Spinal cord (tissue), 10 donors: ENCODE data around the gene LRRC8D. TPM values are rescaled to one million over a fixed set of nuclear protein-coding genes. Genes with fewer than 3 reads are reported as not detected.
A peak's percentile ranks its signal among the peaks of the same experiment; 100 is the strongest.

Experiments
- DNase-seq, 6 donors: peaks; one replicate each; pipeline versions ENCODE4 v3.0.0 to v3.0.0-alpha.2; 2013 to 2015; ENCODE audit warnings: low spot score in 6 of 6, low read depth in 4 of 6
- H3K27ac ChIP-seq: one replicate; pipeline ENCODE4 v1.5.1; 2013; ENCODE audit warnings: low read depth, low read length, control low read depth
- H3K27me3 ChIP-seq: one replicate; pipeline ENCODE4 v1.6.1; 2013; ENCODE audit warnings: low read length; ENCODE audit not compliant: control insufficient read depth, insufficient read depth
- H3K36me3 ChIP-seq: one replicate; pipeline ENCODE4 v1.6.1; 2013; ENCODE audit warnings: low read length; ENCODE audit not compliant: control insufficient read depth, insufficient read depth
- H3K4me1 ChIP-seq: one replicate; pipeline ENCODE4 v1.6.1; 2013; ENCODE audit warnings: low read length; ENCODE audit not compliant: control insufficient read depth, insufficient read depth
- H3K4me3 ChIP-seq: one replicate; pipeline ENCODE4 v1.5.1; 2013; ENCODE audit warnings: low read depth, low read length, control low read depth
- H3K9me3 ChIP-seq: one replicate; pipeline ENCODE4 v1.6.1; 2013; ENCODE audit warnings: low read length; ENCODE audit not compliant: control insufficient read depth, insufficient read depth
- WGBS: methylation state at CpG from one replicate; pipeline ENCODE4 v1.1.5; 2013; ENCODE audit warnings: missing lambda C conversion rate; ENCODE audit not compliant: insufficient coverage; 5-methylcytosine and 5-hydroxymethylcytosine counted together
- polyA plus RNA-seq, 2 donors: library from polyadenylated mRNA; unstranded; fragments of 120-200 nt; gene quantifications; one replicate each; pipeline ENCODE4 v1.2.1, GENCODE V29; 2013; ENCODE audit not compliant: insufficient read length in 2 of 2
- total RNA-seq, 2 donors: library from RNA; depleted of rRNA in 1 of 2; stranded (reverse); fragments of 120-200 nt in 1 of 2; fragments of >200 nt in 1 of 2; gene quantifications; one replicate each; pipeline versions ENCODE4 v1.2.3 to v1.2.4, GENCODE V29; 2013 to 2014
- donor health status: healthy.

LRRC8D gene
- total and polyA plus RNA-seq, 4 donors: 29.3 to 49.2 (median 45.2) TPM

DNA sequence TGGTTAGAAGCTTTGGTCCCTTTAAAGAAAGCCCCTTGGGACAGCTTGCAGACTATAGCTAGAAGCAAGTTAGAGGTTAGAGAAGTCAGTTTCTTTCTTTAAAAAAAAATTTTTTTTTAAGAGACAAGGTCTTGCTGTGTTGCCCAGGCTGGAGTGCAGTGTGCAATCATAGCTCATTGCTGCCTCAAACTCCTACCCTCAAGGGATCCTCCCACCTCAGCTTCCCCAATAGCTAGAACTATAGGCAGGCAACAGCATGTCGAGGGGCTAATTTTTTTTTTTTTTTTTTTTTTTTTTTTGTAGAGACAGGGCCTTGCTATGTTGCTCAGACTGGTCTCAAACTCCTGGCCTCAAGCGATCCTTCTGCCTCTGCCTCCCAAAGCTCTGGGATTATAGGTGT lies 129.9 kb downstream of the LRRC8D start:
- Histone ChIP-seq H3K9me3 (no peaks in the 10 kb centered on the region), H3K4me3 (no peak overlapping the region), H3K27me3 (no peaks in the 10 kb centered on the region), H3K4me1 (no peaks in the 10 kb centered on the region), H3K36me3 (no peaks in the 10 kb centered on the region), H3K27ac (no peak overlapping the region)
- WGBS: no CpG with 5 or more reads among the region's 2 CpGs
- no peak for DNase-seq

GRCh38 chr1:89951766-89952604 lies 131.2 kb downstream of the LRRC8D start:
- no CpG with 5 or more reads among the region's 5 CpGs for WGBS
- Histone ChIP-seq H3K9me3 (no peaks in the 10 kb centered on the region), H3K36me3 (no peaks in the 10 kb centered on the region), H3K27me3 (no peaks in the 10 kb centered on the region), H3K4me3 (no peak overlapping the region), H3K4me1 (no peaks in the 10 kb centered on the region), H3K27ac (no peak overlapping the region)
- no peak for DNase-seq

- H3K27ac ChIP-seq: no peak overlapping the region
- H3K27me3 ChIP-seq: no peaks in the 10 kb centered on the region
- no CpG with 5 or more reads among the region's 2 CpGs for WGBS
- H3K36me3 ChIP-seq: no peaks in the 10 kb centered on the region
- DNase-seq: no peak
- H3K4me3 ChIP-seq: no peak overlapping the region
- H3K4me1 ChIP-seq: no peaks in the 10 kb centered on the region
- H3K9me3 ChIP-seq: no peaks in the 10 kb centered on the region
These were observed 131.8 kb downstream of the LRRC8D start for GRCh38 chr1:89952605-89953130.

- no peak overlapping the region for H3K27ac ChIP-seq
- H3K9me3 ChIP-seq: no peaks in the 10 kb centered on the region
- DNase-seq: peak in 1 of 6 donors; percentile 15
- no peaks in the 10 kb centered on the region for H3K36me3 ChIP-seq
- no peaks in the 10 kb centered on the region for H3K4me1 ChIP-seq
- no peak overlapping the region for H3K4me3 ChIP-seq
- WGBS: 20% methylated on average over 1 of the region's 1 CpG
- H3K27me3 ChIP-seq: no peaks in the 10 kb centered on the region
These were observed 132.3 kb downstream of the LRRC8D start for GRCh38 chr1:89953131-89953626.

- no peaks in the 10 kb centered on the region for H3K27me3 ChIP-seq
- WGBS: 100% methylated on average over 1 of the region's 1 CpG
- H3K27ac ChIP-seq: no peak overlapping the region
- H3K4me1 ChIP-seq: no peaks in the 10 kb centered on the region
- H3K9me3 ChIP-seq: no peaks in the 10 kb centered on the region
- DNase-seq: no peak
- H3K36me3 ChIP-seq: no peaks in the 10 kb centered on the region
- H3K4me3 ChIP-seq: no peak overlapping the region
These were observed 133.1 kb downstream of the LRRC8D start for GRCh38 chr1:89953929-89954328.

DNA sequence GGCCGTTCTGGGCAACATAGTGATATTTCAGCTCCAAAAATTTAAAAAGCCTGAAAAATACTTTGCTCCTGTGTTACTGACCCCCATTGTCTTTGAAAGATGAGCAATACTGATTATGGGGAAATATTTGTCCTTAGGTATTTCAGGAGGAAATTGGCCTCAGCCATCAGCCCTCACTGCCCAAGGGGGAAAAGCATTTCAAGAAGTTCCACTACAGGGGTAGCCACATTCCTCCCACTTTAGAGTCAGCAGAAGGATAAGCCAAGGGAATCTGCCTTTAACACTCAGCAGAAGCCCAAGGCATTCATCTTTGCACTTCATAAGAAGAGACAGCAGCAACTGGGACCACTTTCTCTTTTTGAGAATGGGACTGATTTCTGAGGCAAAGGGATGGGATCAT lies 133.6 kb downstream of the LRRC8D start:
- Histone ChIP-seq H3K27ac (no peak overlapping the region), H3K36me3 (no peaks in the 10 kb centered on the region), H3K4me1 (no peaks in the 10 kb centered on the region), H3K4me3 (no peak overlapping the region), H3K9me3 (no peaks in the 10 kb centered on the region), H3K27me3 (no peaks in the 10 kb centered on the region)
- no peak for DNase-seq
- 100% methylated on average over 1 of the region's 1 CpG for WGBS

- Histone ChIP-seq H3K4me3 (no peak overlapping the region), H3K27me3 (no peaks in the 10 kb centered on the region), H3K4me1 (no peaks in the 10 kb centered on the region), H3K36me3 (no peaks in the 10 kb centered on the region), H3K27ac (no peak overlapping the region), H3K9me3 (no peaks in the 10 kb centered on the region)
- DNase-seq: no peak
- 100% methylated on average over 6 of the region's 7 CpGs for WGBS
These were observed 134.7 kb downstream of the LRRC8D start for GRCh38 chr1:89955311-89956205.

DNA sequence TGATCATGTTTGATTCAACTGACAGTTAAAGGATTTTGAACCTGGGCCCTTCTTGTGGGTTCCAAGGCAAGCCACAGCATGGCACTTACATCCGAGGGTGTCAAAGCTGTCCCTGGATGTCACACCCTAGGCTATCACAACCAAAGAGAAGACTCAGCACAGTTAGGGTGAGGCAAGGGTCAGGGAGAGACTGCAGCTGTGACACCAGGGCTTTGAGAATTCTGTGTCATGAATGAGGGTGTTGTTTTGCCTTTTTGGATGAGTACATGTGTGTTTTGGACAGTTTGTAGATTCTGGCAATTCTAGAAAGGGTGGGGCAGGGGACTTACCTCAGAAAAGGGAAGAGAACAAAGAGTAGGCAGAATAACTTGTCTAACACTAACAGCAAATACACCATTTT lies 136.3 kb downstream of the LRRC8D start:
- H3K9me3 ChIP-seq: no peaks in the 10 kb centered on the region
- DNase-seq: peak in 1 of 6 donors; percentile 32
- no peaks in the 10 kb centered on the region for H3K4me1 ChIP-seq
- H3K27ac ChIP-seq: no peak overlapping the region
- WGBS: 25% methylated on average over 1 of the region's 1 CpG
- H3K4me3 ChIP-seq: no peak overlapping the region
- H3K27me3 ChIP-seq: no peaks in the 10 kb centered on the region
- H3K36me3 ChIP-seq: no peaks in the 10 kb centered on the region

GRCh38 chr1:89958851-89959654 lies 138.2 kb downstream of the LRRC8D start:
- Histone ChIP-seq H3K27me3 (no peaks in the 10 kb centered on the region), H3K36me3 (no peaks in the 10 kb centered on the region), H3K4me3 (no peak overlapping the region), H3K9me3 (no peaks in the 10 kb centered on the region), H3K4me1 (no peaks in the 10 kb centered on the region), H3K27ac (no peak overlapping the region)
- 85% methylated on average over 2 of the region's 7 CpGs for WGBS
- peak in 1 of 6 donors; percentile 70 for DNase-seq
